Neural progenitor cell (in vitro differentiated cells): ENCODE measurements around the gene EPHB2. TPM values are rescaled to one million over a fixed set of nuclear protein-coding genes. Genes with fewer than 3 reads are reported as not detected.

Experiments
- DNase-seq: peaks from one replicate; pipeline ENCODE4 v3.0.0-alpha.2; 2016; ENCODE audit warnings: low spot score
- H2AFZ ChIP-seq: fragments of 200-600 bp; sonication (generic); replicated peaks from 2 replicates; pipeline ENCODE4 v1.6.1; 2016; ENCODE audit warnings: antibody characterized with exemption
- H3F3A ChIP-seq: fragments of 200-600 bp; sonication (generic); 2 replicates; pipeline ENCODE4 v1.6.1; 2016; ENCODE audit warnings: antibody characterized with exemption, low read depth
- H3K27ac ChIP-seq: fragments of 200-600 bp; sonication (generic); 2 replicates; pipeline ENCODE4 v1.5.1; 2016; ENCODE audit warnings: mild to moderate bottlenecking
- H3K27me3 ChIP-seq: fragments of 200-600 bp; sonication (generic); 2 replicates; pipeline ENCODE4 v1.6.1; 2016; ENCODE audit warnings: mild to moderate bottlenecking, moderate library complexity
- H3K36me3 ChIP-seq: fragments of 200-600 bp; sonication (generic); 2 replicates; pipeline ENCODE4 v1.5.1; 2016
- H3K4me1 ChIP-seq: fragments of 200-600 bp; sonication (generic); 2 replicates; pipeline ENCODE4 v1.6.1; 2016; ENCODE audit warnings: mixed run types
- H3K4me2 ChIP-seq: fragments of 200-600 bp; sonication (generic); 2 replicates; pipeline ENCODE4 v1.6.1; 2016
- H3K4me3 ChIP-seq: fragments of 200-600 bp; sonication (generic); 2 replicates; pipeline ENCODE4 v1.5.1; 2016
- H3K79me2 ChIP-seq: fragments of 200-600 bp; sonication (generic); 2 replicates; pipeline ENCODE4 v1.6.1; 2016; ENCODE audit warnings: low read depth
- H3K9ac ChIP-seq: fragments of 200-600 bp; sonication (generic); 2 replicates; pipeline ENCODE4 v1.6.1; 2016
- H3K9me3 ChIP-seq: fragments of 200-600 bp; sonication (generic); 2 replicates; pipeline ENCODE4 v1.5.1; 2016; ENCODE audit warnings: low read depth
- H4K20me1 ChIP-seq: fragments of 200-600 bp; sonication (generic); 2 replicates; pipeline ENCODE4 v1.6.1; 2016; ENCODE audit warnings: low read depth
- H3K27ac Mint-ChIP-seq: 3 replicates; pipeline ENCODE4 v1.8.0; 2021; ENCODE audit warnings: mixed read lengths
- H3K27me3 Mint-ChIP-seq: 2 replicates; pipeline ENCODE4 v1.8.0; 2022; ENCODE audit warnings: low read depth, mild to moderate bottlenecking, inconsistent platforms, moderate library complexity, mixed read lengths; ENCODE audit not compliant: insufficient read depth
- H3K36me3 Mint-ChIP-seq: 3 replicates; pipeline ENCODE4 v1.8.0; 2021; ENCODE audit warnings: mixed read lengths
- H3K4me1 Mint-ChIP-seq: 3 replicates; pipeline ENCODE4 v1.8.0; 2021; ENCODE audit warnings: mixed read lengths
- H3K4me3 Mint-ChIP-seq: 3 replicates; pipeline ENCODE4 v1.8.0; 2021; ENCODE audit warnings: mild to moderate bottlenecking, moderate library complexity, mixed read lengths
- H3K9me3 Mint-ChIP-seq: 3 replicates; pipeline ENCODE4 v1.8.0; 2020; ENCODE audit warnings: mixed read lengths
- CTCF ChIP-seq: fragments of 200-600 bp; sonication (generic); IDR thresholded peaks from 2 replicates; pipeline ENCODE4 v1.5.1; 2017; ENCODE audit warnings: antibody characterized with exemption, mild to moderate bottlenecking
- EZH2 ChIP-seq: fragments of 200-600 bp; sonication (generic); IDR thresholded peaks from 2 replicates; pipeline ENCODE4 v1.6.1; 2017; ENCODE audit warnings: antibody characterized with exemption, mild to moderate bottlenecking, moderate library complexity
- EZH2phosphoT487 ChIP-seq: fragments of 200-600 bp; sonication (generic); IDR thresholded peaks from 2 replicates; pipeline ENCODE4 v1.6.1; 2017; ENCODE audit warnings: antibody characterized with exemption
- total RNA-seq: library from RNA; depleted of rRNA; stranded (reverse); fragments of >200 nt; gene quantifications from 2 replicates; pipeline ENCODE4 v1.2.3, GENCODE V29; 2015; ENCODE audit warnings: low replicate concordance

Gene EPHB2
- total RNA-seq = 38.3 and 80.2 TPM in 2 replicates

GRCh38 chr1:22710701-22711049, at the start of gene EPHB2:
TSS of gene EPHB2 (plus strand) at chr1:22710839. CDS start at chr1:22710983, 144 bp downstream.
- H3K4me3 Mint-ChIP-seq = peak within 1 kb of the TSS; percentile 93
- Histone ChIP-seq H3K36me3 (no peaks in the 10 kb centered on the region), H3K4me2 (peak within 1 kb of the TSS; percentile 99), H3K79me2 (peaks cover 44% of the 10 kb centered on the region), H3K9me3 (no peaks in the 10 kb centered on the region), H3F3A (peaks cover 29% of the 10 kb centered on the region), H3K4me1 (peaks cover 29% of the 10 kb centered on the region), H3K4me3 (peak within 1 kb of the TSS; percentile 82), H3K9ac (no peak within 1 kb of the TSS), H3K27ac (no peak within 1 kb of the TSS), H3K27me3 (peaks cover 12% of the 10 kb centered on the region), H4K20me1 (peaks cover 43% of the 10 kb centered on the region), H2AFZ (peak within 1 kb of the TSS; percentile 50)
- peak; percentile 82 for DNase-seq
- H3K4me1 Mint-ChIP-seq = peaks cover 42% of the 10 kb centered on the region
- H3K27ac Mint-ChIP-seq = peak within 1 kb of the TSS; percentile 88
- H3K36me3 Mint-ChIP-seq = peaks cover 6% of the 10 kb centered on the region
- peaks cover 18% of the 10 kb centered on the region for H3K27me3 Mint-ChIP-seq
- no peak for TF ChIP-seq CTCF
- TF ChIP-seq EZH2 = no peak
- TF ChIP-seq EZH2phosphoT487 = no peak
- no peaks in the 10 kb centered on the region for H3K9me3 Mint-ChIP-seq

GRCh38 chr1:22661880-22662279, 48.8 kb upstream of the EPHB2 start:
- H3K9me3 Mint-ChIP-seq = no peaks in the 10 kb centered on the region
- Histone ChIP-seq H3K4me1 (peaks cover 3% of the 10 kb centered on the region), H3F3A (no peaks in the 10 kb centered on the region), H4K20me1 (no peaks in the 10 kb centered on the region), H3K27me3 (peaks cover 7% of the 10 kb centered on the region), H3K27ac (no peak overlapping the region), H3K4me2 (no peak overlapping the region), H3K9ac (no peak overlapping the region), H3K9me3 (no peaks in the 10 kb centered on the region), H2AFZ (peak overlapping the region; percentile 32), H3K4me3 (no peak overlapping the region), H3K36me3 (no peaks in the 10 kb centered on the region), H3K79me2 (no peaks in the 10 kb centered on the region)
- DNase-seq = no peak
- peaks cover 34% of the 10 kb centered on the region for H3K27me3 Mint-ChIP-seq
- H3K4me1 Mint-ChIP-seq = peaks cover 19% of the 10 kb centered on the region
- H3K4me3 Mint-ChIP-seq = peak overlapping the region; percentile 18
- no peaks in the 10 kb centered on the region for H3K36me3 Mint-ChIP-seq
- no peak for TF ChIP-seq EZH2
- H3K27ac Mint-ChIP-seq = peak overlapping the region; percentile 55

- Histone ChIP-seq H3K4me3 (no peak overlapping the region), H3K36me3 (no peaks in the 10 kb centered on the region), H3K9me3 (no peaks in the 10 kb centered on the region), H2AFZ (peak overlapping the region; percentile 32), H3K4me1 (peaks cover 3% of the 10 kb centered on the region), H3K27ac (no peak overlapping the region), H3F3A (no peaks in the 10 kb centered on the region), H3K9ac (no peak overlapping the region), H4K20me1 (no peaks in the 10 kb centered on the region), H3K79me2 (no peaks in the 10 kb centered on the region), H3K4me2 (no peak overlapping the region), H3K27me3 (peaks cover 6% of the 10 kb centered on the region)
- Mint-ChIP-seq H3K4me1 (peaks cover 22% of the 10 kb centered on the region), H3K27me3 (peaks cover 34% of the 10 kb centered on the region), H3K27ac (peak overlapping the region; percentile 55), H3K9me3 (no peaks in the 10 kb centered on the region), H3K4me3 (peak overlapping the region; percentile 18), H3K36me3 (no peaks in the 10 kb centered on the region)
- TF ChIP-seq CTCF = no peak
- no peak for TF ChIP-seq EZH2
- TF ChIP-seq EZH2phosphoT487 = no peak
- peak; percentile 79 for DNase-seq
Measured at GRCh38 chr1:22662318-22662717, 48.3 kb upstream of the EPHB2 start.

GRCh38 chr1:22662986-22663408, 47.6 kb upstream of the EPHB2 start:
- H3K27ac Mint-ChIP-seq = no peak overlapping the region
- H4K20me1 ChIP-seq = no peaks in the 10 kb centered on the region
- peaks cover 3% of the 10 kb centered on the region for H3K4me1 ChIP-seq
- no peaks in the 10 kb centered on the region for H3K79me2 ChIP-seq
- H3K9ac ChIP-seq = no peak overlapping the region
- H2AFZ ChIP-seq = no peak overlapping the region
- H3K27ac ChIP-seq = no peak overlapping the region
- no peak for DNase-seq
- no peaks in the 10 kb centered on the region for H3K36me3 ChIP-seq
- peaks cover 2% of the 10 kb centered on the region for H3K27me3 ChIP-seq
- H3K9me3 Mint-ChIP-seq = no peaks in the 10 kb centered on the region
- H3K4me2 ChIP-seq = no peak overlapping the region
- no peaks in the 10 kb centered on the region for H3K9me3 ChIP-seq
- peaks cover 37% of the 10 kb centered on the region for H3K27me3 Mint-ChIP-seq
- H3F3A ChIP-seq = no peaks in the 10 kb centered on the region
- no peak overlapping the region for H3K4me3 ChIP-seq
- peaks cover 28% of the 10 kb centered on the region for H3K4me1 Mint-ChIP-seq
- no peaks in the 10 kb centered on the region for H3K36me3 Mint-ChIP-seq
- no peak for TF ChIP-seq CTCF
- no peak for TF ChIP-seq EZH2phosphoT487
- TF ChIP-seq EZH2 = no peak
- H3K4me3 Mint-ChIP-seq = no peak overlapping the region
